ENCODE data around the gene CHID1.

DNA sequence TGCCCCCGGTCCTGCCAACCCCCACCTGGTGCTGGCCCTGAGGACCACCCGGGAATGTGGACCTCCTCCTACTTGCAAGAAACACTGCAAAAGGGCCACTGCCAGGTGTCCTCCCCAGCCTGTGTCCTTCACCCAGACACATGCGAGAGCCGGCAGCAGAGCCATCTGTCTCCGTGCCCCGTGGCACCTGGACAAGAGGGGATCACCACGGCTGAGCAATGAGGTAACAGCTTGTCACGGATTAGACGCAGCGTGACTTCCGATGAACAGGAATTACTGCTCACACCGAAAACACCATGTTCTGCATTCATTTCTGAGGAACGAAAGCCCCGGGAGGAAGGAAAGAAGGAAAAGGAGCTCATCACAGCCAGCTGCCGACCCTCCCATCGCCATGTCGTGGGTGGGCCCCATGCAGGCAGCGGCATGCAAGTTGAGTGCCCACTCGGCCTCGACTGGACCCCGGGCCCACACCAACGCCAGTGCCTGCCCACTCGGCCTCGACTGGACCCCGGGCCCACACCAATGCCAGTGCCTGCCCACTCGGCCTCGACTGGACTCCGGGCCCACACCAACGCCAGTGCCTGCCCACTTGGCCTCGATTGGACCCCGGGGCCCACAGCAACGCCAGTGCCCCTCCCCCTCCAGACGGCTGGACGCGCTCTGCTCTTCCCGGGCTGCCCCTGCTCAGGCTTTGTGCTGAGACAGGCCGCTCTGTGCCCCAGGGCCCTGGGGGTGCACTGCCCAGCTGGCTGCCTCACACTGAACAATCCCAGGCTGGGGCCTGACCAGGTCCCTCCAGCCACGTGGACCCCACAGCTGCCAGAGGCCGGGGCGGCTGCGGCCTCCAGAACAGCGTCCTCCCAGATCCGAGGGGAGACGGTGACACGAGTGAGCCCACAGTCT is 22.0 kb downstream of the CHID1 start:
- TF ChIP-seq, protein P1, sequence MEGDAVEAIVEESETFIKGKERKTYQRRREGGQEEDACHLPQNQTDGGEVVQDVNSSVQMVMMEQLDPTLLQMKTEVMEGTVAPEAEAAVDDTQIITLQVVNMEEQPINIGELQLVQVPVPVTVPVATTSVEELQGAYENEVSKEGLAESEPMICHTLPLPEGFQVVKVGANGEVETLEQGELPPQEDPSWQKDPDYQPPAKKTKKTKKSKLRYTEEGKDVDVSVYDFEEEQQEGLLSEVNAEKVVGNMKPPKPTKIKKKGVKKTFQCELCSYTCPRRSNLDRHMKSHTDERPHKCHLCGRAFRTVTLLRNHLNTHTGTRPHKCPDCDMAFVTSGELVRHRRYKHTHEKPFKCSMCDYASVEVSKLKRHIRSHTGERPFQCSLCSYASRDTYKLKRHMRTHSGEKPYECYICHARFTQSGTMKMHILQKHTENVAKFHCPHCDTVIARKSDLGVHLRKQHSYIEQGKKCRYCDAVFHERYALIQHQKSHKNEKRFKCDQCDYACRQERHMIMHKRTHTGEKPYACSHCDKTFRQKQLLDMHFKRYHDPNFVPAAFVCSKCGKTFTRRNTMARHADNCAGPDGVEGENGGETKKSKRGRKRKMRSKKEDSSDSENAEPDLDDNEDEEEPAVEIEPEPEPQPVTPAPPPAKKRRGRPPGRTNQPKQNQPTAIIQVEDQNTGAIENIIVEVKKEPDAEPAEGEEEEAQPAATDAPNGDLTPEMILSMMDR (conservative IDR thresholded peaks at IDR 0.05; ENCODE audit: low read length), result no peak
- no peak for TF ChIP-seq EZH2phosphoT487 (IDR thresholded peaks at IDR 0.05; ENCODE audit: borderline replicate concordance, low read depth, low read length)

Measured in OCI-LY7 (cell line).